Tibial artery (tissue), 4 donors: ENCODE results near the gene PKHD1.

Experiments
- DNase-seq, 2 donors: peaks; one replicate each; pipeline ENCODE4 v3.0.0-alpha.2; 2019
- H3K27ac ChIP-seq, 2 donors: fragments of 200-600 bp; sonication (generic) in 1 of 2; 1 replicate in 1 of 2; 2 replicates in 1 of 2; pipeline ENCODE4 v1.5.1; 2018 to 2019; ENCODE audit warnings: mild to moderate bottlenecking in 1 of 2
- H3K27me3 ChIP-seq, 2 donors: fragments of 200-600 bp; sonication (generic) in 1 of 2; one replicate each; pipeline versions ENCODE4 v1.5.1 to v1.6.0; 2016 to 2019
- H3K36me3 ChIP-seq, 3 donors: fragments of 200-600 bp; sonication (generic) in 2 of 3; one replicate each; pipeline ENCODE4 v1.5.1; 2016 to 2019; ENCODE audit warnings: mild to moderate bottlenecking in 2 of 3
- H3K4me1 ChIP-seq, 4 donors: fragments of 200-600 bp; sonication (generic) in 2 of 4; 1 replicate in 3 of 4; 2 replicates in 1 of 4; pipeline ENCODE4 v1.5.1; 2016 to 2019
- H3K4me3 ChIP-seq, 2 donors: fragments of 200-600 bp; sonication (generic) in 1 of 2; 1 replicate in 1 of 2; 2 replicates in 1 of 2; pipeline ENCODE4 v1.5.1; 2018 to 2019; ENCODE audit warnings: mild to moderate bottlenecking in 2 of 2
- H3K9me3 ChIP-seq, 3 donors: fragments of 200-600 bp; sonication (generic) in 1 of 3; one replicate each; pipeline ENCODE4 v1.5.1; 2016 to 2019
- CTCF ChIP-seq, 2 experiments: fragments of 200-600 bp in 1 of 2; fragments of 450-650 bp in 1 of 2; IDR thresholded peaks; one replicate each; pipeline ENCODE4 v1.5.1; 2017 to 2019; ENCODE audit warnings: antibody characterized with exemption in 2 of 2, mild to moderate bottlenecking in 1 of 2, moderate library complexity in 1 of 2
- intact Hi-C: fragments of 100-400 bp; cut with DNase I; formaldehyde crosslinking; loops from one replicate; pipeline ENCODE4 v1.15.0; 2023; ENCODE audit warnings: low total_unique reads

The PKHD1 gene

DNA sequence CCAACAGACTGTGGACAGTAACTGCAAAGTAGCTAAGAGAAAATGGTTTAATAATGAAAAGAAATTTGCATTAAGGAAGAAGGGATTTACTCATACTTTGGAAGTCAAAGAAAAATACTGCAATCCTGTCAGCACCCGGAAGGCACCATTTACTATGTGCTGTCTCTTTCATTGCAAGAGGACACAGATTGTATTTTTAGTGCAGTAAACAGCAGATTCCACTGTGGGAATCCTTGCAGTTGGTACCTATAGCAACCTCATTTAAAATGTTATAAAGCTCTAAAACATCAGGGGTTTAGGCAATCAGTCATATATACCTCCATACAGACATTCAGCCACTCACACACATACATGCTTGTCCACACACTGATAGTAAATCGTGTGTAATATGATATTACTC is 346.8 kb downstream of the PKHD1 start:
- TF ChIP-seq CTCF (IDR thresholded peaks at IDR 0.05) = no peak
- intact Hi-C loops = no loop called here
- no peaks in the 10 kb centered on the region for H3K9me3 ChIP-seq

DNA sequence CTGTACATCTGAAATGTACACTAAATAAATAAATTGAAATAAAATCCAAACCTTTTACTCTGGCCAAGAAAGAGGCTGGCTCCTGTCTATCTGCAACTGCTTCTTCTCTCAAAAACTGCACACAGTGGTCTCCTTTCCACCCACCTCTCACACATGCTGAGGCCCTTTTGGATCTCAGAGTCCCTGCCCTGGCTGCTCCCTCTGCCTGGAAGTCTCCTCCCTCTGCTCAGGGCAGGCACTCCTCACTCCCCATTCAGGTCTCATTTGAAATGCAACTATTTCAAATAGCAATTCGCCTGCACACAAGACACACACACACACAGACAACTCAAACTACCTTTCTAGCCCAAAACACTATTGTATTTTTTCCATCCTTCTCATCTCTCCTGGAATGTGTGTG is 348.8 kb downstream of the PKHD1 start:
- no peak for DNase-seq
- Histone ChIP-seq H3K27me3 (no peaks in the 10 kb centered on the region), H3K27ac (no peak overlapping the region), H3K9me3 (no peaks in the 10 kb centered on the region), H3K4me1 (no peaks in the 10 kb centered on the region), H3K4me3 (no peak overlapping the region), H3K36me3 (no peaks in the 10 kb centered on the region)
- no peak for TF ChIP-seq CTCF (IDR thresholded peaks at IDR 0.05)
- intact Hi-C loops = no loop called here

More for the DNA sequence above, 346.8 kb downstream of the PKHD1 start:
- H3K27ac ChIP-seq = no peak overlapping the region
- H3K36me3 ChIP-seq = no peaks in the 10 kb centered on the region
- no peaks in the 10 kb centered on the region for H3K27me3 ChIP-seq
- no peak overlapping the region for H3K4me3 ChIP-seq
- H3K4me1 ChIP-seq = no peaks in the 10 kb centered on the region
- no peak for DNase-seq

GRCh38 chr6:51737580-51738360 is 349.6 kb downstream of the PKHD1 start:
- intact Hi-C loops = no loop called here
- TF ChIP-seq CTCF (IDR thresholded peaks at IDR 0.05) = no peak
- Histone ChIP-seq H3K4me1 (no peaks in the 10 kb centered on the region), H3K9me3 (no peaks in the 10 kb centered on the region), H3K27ac (no peak overlapping the region), H3K4me3 (no peak overlapping the region), H3K27me3 (no peaks in the 10 kb centered on the region), H3K36me3 (no peaks in the 10 kb centered on the region)
- no peak for DNase-seq

DNA sequence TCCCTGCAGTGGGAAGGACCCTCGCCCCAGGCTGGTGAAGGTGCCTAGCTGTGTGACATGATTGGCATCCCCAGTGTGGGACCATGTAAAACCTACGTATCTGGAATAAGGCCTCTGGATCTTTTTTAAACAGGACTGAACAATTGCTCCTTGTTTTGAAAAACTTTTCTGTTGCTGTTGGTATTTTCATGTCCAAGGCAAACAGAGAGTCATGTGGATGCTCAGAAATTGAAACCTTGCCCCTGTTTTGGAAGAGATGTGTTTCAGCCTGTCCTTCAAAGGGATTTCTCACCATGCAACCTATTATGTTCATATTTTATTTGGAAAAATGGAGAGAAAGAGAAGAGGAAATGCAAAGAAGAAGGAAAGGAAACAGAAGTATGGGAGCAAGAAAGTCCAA is 362.3 kb downstream of the PKHD1 start:
- no peaks in the 10 kb centered on the region for H3K4me1 ChIP-seq
- no peaks in the 10 kb centered on the region for H3K36me3 ChIP-seq
- no peak overlapping the region for H3K27ac ChIP-seq
- DNase-seq = no peak
- no peak for TF ChIP-seq CTCF (IDR thresholded peaks at IDR 0.05)
- no peaks in the 10 kb centered on the region for H3K9me3 ChIP-seq
- H3K27me3 ChIP-seq = no peaks in the 10 kb centered on the region
- intact Hi-C loops = no loop called here
- H3K4me3 ChIP-seq = no peak overlapping the region

DNA sequence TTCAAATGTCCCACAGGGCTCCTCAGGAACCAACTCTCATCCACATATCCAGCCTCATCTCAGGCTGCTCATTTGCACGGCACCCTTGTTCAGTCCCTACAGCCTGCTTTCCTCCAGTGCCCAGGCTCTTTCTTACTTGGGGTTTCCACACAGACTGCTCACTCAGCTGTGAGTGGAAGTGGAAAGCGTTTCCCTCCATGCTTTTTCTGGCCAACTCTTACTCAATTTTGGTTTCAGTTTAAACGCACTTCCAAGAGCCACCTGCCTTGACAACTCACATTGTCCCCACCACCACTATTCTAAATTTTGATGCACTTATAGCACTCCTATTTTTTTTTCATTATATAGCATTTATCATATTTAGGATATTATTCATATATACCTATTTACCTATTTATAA is 367.1 kb downstream of the PKHD1 start:
- no peaks in the 10 kb centered on the region for H3K36me3 ChIP-seq
- no peaks in the 10 kb centered on the region for H3K27me3 ChIP-seq
- no peak for TF ChIP-seq CTCF (IDR thresholded peaks at IDR 0.05)
- H3K4me1 ChIP-seq = no peaks in the 10 kb centered on the region
- DNase-seq = no peak
- no peak overlapping the region for H3K4me3 ChIP-seq
- H3K27ac ChIP-seq = no peak overlapping the region
- intact Hi-C loops = no loop called here
- H3K9me3 ChIP-seq = no peaks in the 10 kb centered on the region
